IPS DF 6.9 (cell line): ENCODE results near the gene HACD2.

Source experiments
- DNase-seq: peaks from one replicate; pipeline ENCODE4 v3.0.0-alpha.2; 2013; ENCODE audit warnings: low read depth, low spot score
- H3K27ac ChIP-seq: one replicate; pipeline ENCODE4 v1.5.1; 2013; ENCODE audit warnings: low read length, control low read depth
- H3K27me3 ChIP-seq: 2 replicates; pipeline ENCODE4 v1.6.1; 2013; ENCODE audit warnings: mild to moderate bottlenecking, low read length; ENCODE audit not compliant: control insufficient read depth, insufficient read depth
- H3K36me3 ChIP-seq: 2 replicates; pipeline ENCODE4 v1.6.1; 2013; ENCODE audit warnings: low read length; ENCODE audit not compliant: control insufficient read depth, insufficient read depth
- H3K4me1 ChIP-seq: 2 replicates; pipeline ENCODE4 v1.6.1; 2013; ENCODE audit warnings: low read length; ENCODE audit not compliant: control insufficient read depth, insufficient read depth
- H3K4me3 ChIP-seq: 2 replicates; pipeline ENCODE4 v1.5.1; 2013; ENCODE audit warnings: mild to moderate bottlenecking, low read length
- H3K9me3 ChIP-seq: 2 replicates; pipeline ENCODE4 v1.6.1; 2013; ENCODE audit warnings: low read length, inconsistent platforms; ENCODE audit not compliant: control insufficient read depth, insufficient read depth
- WGBS: extraction: QIAGEN DNeasy Blood & Tissue Kit; methylation state at CpG from one replicate; pipeline ENCODE4 v1.1.7; 2013; ENCODE audit warnings: mixed read lengths, missing lambda C conversion rate; ENCODE audit not compliant: insufficient read length, insufficient coverage; 5-methylcytosine and 5-hydroxymethylcytosine counted together

Gene HACD2

GRCh38 chr3:123584988-123585937 is at the start of gene HACD2:
HACD2 (minus strand) TSS chr3:123585053; CDS start chr3:123585027, 26 bp downstream.
- no peaks in the 10 kb centered on the region for H3K4me1 ChIP-seq
- no CpG with 5 or more reads among the region's 54 CpGs for WGBS
- no peaks in the 10 kb centered on the region for H3K36me3 ChIP-seq
- DNase-seq, result peak; percentile 91
- no peaks in the 10 kb centered on the region for H3K27me3 ChIP-seq
- H3K9me3 ChIP-seq, result no peaks in the 10 kb centered on the region
- no peak within 1 kb of the TSS for H3K27ac ChIP-seq
- H3K4me3 ChIP-seq, result peak within 1 kb of the TSS; percentile 77

DNA sequence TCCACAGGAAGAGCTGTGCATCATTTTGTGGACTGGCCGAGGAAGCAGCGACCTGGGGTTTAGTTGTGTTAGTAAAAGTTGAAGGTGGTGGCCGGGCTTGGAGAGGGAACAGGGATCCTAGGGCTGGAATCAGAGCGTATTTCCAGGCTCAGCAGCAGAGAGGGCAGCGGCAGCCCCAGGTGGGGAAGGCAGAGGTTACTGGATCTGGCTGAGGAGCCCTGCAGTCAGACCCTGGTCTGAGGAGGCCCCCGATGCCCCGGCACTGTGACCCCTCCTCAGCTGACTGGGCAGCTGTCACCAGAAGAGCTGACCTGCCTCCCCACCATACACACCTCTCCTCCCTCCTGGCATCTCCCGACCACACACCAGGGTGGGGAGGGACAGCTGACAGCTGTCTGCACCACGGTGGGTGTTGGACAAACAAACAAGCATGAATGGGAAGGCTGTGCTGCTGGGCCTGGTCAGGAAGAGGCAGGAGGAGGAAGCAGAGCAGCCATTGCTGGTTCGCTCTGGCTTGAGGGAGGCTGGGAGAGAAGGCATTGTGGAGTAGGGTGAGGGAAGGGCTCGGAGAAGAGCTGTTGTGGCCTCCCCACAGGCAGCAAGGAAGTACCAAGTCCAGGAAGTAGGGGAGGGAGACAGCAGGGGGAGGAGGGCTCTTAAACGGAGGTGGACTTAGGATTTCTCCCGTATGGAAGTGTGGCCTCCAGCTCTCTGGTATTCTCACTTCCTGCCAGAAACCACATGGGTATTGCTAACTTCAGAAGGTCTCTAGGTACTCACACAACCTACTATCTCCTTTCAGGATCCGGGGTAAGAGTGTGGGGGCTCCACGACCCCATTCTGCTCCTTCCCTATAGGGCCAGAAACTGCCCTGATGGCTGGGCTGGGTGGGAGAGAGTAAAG is 49.5 kb upstream of the HACD2 start:
- Histone ChIP-seq H3K4me1 (peaks cover 8% of the 10 kb centered on the region), H3K9me3 (no peaks in the 10 kb centered on the region), H3K4me3 (no peak overlapping the region), H3K27ac (no peak overlapping the region), H3K27me3 (no peaks in the 10 kb centered on the region), H3K36me3 (no peaks in the 10 kb centered on the region)
- no peak for DNase-seq
- no CpG with 5 or more reads among the region's 15 CpGs for WGBS

DNA sequence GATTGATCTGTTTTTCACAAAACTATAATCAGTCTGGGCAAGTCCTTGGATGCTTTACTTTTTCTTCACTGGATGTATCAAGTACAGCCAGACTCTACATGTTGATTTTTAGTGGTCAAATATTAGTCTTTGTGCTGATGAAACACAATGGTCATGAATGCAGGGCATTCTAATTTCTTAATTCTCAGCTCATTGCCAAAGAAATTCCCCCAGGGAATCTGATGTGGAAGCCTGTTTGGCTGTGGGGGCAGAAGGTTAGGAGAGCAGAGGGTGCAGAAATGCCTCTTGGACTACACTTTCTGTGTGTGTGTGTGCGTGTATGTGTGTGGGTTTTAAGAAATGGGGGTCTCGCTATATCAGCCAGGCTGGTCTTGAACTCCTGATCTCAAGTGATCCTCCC is 48.7 kb upstream of the HACD2 start:
- Histone ChIP-seq H3K4me1 (peaks cover 8% of the 10 kb centered on the region), H3K9me3 (no peaks in the 10 kb centered on the region), H3K27me3 (no peaks in the 10 kb centered on the region), H3K27ac (no peak overlapping the region), H3K36me3 (no peaks in the 10 kb centered on the region), H3K4me3 (no peak overlapping the region)
- DNase-seq, result no peak
- WGBS, result no CpG with 5 or more reads among the region's 2 CpGs

GRCh38 chr3:123632161-123632655 is 47.4 kb upstream of the HACD2 start:
- Histone ChIP-seq H3K27ac (no peak overlapping the region), H3K4me1 (peaks cover 8% of the 10 kb centered on the region), H3K9me3 (no peaks in the 10 kb centered on the region), H3K27me3 (no peaks in the 10 kb centered on the region), H3K4me3 (no peak overlapping the region), H3K36me3 (no peaks in the 10 kb centered on the region)
- WGBS, result no CpG with 5 or more reads among the region's 6 CpGs
- no peak for DNase-seq

- 0 out of 2 replicates have a peak, but pooled peaks cover 1% of the 10 kb centered on the region for H3K4me1 ChIP-seq
- no peaks in the 10 kb centered on the region for H3K36me3 ChIP-seq
- H3K9me3 ChIP-seq, result no peaks in the 10 kb centered on the region
- no peak overlapping the region for H3K27ac ChIP-seq
- no peak overlapping the region for H3K4me3 ChIP-seq
- no CpG with 5 or more reads among the region's 4 CpGs for WGBS
- H3K27me3 ChIP-seq, result no peaks in the 10 kb centered on the region
- no peak for DNase-seq
These were observed 44.8 kb upstream of the HACD2 start for GRCh38 chr3:123629747-123630047.

DNA sequence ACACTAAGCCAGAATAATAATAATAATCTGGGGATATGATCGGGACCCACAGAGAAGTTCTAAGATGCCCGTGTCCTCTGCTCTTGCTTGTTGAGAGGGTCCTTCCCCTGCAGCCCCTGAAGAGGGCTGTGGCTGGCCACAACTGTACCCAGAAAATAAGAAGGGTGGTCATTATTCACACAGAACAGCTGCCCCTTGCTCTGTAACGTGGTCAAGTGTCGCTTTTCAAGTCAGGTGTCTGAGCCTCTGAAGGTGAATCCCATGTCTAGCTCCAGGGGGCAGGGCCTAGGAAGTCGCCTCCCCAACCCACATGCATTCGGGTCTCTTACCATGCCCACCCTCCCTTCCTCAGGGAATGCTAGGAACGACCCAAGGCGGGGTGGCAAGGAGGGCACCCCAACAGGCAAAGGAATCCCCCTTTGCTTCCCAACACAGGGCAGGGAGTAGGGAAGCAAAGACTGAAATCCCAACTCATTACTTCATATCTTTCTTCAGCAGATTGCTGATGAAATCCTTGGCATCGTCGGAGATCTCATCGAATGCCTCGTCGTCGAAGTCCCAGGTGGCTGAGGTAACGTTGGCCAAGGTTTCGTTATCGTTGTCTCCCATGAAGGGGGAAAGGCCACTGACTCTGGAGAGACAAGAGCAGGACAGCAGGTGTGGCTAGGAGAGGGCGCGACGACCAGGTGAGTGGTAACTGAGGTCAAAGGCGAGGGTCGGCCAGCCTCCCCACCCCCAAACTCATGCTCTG is 44.3 kb upstream of the HACD2 start:
- Histone ChIP-seq H3K9me3 (no peaks in the 10 kb centered on the region), H3K27ac (no peak overlapping the region), H3K4me1 (no peaks in the 10 kb centered on the region), H3K4me3 (no peak overlapping the region), H3K36me3 (no peaks in the 10 kb centered on the region), H3K27me3 (no peaks in the 10 kb centered on the region)
- WGBS, result no CpG with 5 or more reads among the region's 22 CpGs
- no peak for DNase-seq

- Histone ChIP-seq H3K9me3 (no peaks in the 10 kb centered on the region), H3K27ac (no peak overlapping the region), H3K4me3 (no peak overlapping the region), H3K27me3 (no peaks in the 10 kb centered on the region), H3K36me3 (no peaks in the 10 kb centered on the region), H3K4me1 (no peaks in the 10 kb centered on the region)
- DNase-seq, result no peak
- no CpG with 5 or more reads among the region's 6 CpGs for WGBS
These were observed 43.1 kb upstream of the HACD2 start for GRCh38 chr3:123627673-123628670.

- Histone ChIP-seq H3K27ac (no peak overlapping the region), H3K4me1 (no peaks in the 10 kb centered on the region), H3K4me3 (no peak overlapping the region), H3K36me3 (no peaks in the 10 kb centered on the region), H3K27me3 (no peaks in the 10 kb centered on the region), H3K9me3 (no peaks in the 10 kb centered on the region)
- no peak for DNase-seq
- WGBS, result no CpG with 5 or more reads among the region's 7 CpGs
These were observed 42.0 kb upstream of the HACD2 start for GRCh38 chr3:123626881-123627280.

DNA sequence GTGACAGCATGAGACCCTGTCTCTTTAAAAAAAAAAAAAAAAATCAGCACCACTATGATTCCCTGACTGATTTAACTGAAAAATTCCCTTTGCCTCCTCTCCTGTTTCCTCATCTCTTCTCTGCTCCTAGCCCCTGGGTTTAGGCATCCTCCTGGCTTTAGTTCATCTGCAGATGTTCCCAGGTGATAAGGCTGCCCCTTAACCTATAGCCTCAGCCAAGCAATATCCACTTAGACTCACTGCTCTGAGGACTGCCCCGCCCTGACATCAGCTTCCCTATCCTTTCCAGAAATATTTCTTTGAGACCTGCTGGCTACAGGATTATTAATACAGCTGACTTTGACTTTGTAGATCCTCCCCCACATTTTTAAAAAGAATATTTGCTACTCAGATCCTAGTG is 39.4 kb upstream of the HACD2 start:
- Histone ChIP-seq H3K27ac (no peak overlapping the region), H3K36me3 (0 out of 2 replicates have a peak, but pooled peaks cover 2% of the 10 kb centered on the region), H3K9me3 (no peaks in the 10 kb centered on the region), H3K27me3 (no peaks in the 10 kb centered on the region), H3K4me3 (no peak overlapping the region), H3K4me1 (peaks cover 2% of the 10 kb centered on the region; the same call in 1 of the 2 replicates)
- no peak for DNase-seq
- no CpG with 5 or more reads among the region's 1 CpG for WGBS
